ENCODE measurements around the gene UBE2M.

Gene UBE2M

DNA sequence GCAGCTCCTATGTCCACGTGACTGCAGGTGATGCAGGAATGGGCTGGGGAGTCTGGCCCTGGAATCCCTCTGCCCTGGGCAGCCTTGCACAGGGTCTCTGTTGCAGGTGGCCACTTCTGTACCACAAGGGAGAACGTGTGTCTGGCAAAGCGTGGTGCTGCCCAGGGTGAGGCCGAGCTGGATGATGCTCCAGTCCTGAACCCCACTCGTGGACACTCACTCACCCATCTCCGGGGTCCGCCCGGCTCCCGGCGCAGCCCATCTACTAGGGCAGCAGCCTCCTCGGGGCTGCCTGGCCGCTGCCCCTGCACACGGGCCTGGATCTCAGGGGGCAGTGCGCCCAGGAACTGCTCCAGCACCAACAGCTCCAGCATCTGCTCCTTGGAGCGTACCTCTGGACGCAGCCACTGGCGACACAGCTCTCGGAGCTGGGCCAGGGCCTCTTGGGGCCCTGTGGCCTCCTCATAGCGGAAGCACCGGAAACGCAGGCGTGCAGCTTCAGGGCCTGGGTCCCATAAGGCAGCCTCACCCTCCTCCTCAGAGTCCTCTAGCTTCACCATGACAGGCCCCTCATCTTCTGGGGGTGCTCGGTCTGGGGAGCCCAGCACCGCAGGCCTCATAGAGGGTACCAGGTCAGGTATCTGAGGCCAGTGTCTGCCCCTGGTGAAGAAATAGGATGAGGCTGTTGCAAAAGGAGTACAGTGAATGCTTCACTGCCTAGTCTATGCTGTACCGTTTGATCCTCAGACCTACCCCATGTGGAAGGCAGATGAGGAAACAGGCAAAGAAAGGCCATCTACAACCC lies 12.6 kb upstream of the UBE2M start:
- no peak for DNase-seq

DNA sequence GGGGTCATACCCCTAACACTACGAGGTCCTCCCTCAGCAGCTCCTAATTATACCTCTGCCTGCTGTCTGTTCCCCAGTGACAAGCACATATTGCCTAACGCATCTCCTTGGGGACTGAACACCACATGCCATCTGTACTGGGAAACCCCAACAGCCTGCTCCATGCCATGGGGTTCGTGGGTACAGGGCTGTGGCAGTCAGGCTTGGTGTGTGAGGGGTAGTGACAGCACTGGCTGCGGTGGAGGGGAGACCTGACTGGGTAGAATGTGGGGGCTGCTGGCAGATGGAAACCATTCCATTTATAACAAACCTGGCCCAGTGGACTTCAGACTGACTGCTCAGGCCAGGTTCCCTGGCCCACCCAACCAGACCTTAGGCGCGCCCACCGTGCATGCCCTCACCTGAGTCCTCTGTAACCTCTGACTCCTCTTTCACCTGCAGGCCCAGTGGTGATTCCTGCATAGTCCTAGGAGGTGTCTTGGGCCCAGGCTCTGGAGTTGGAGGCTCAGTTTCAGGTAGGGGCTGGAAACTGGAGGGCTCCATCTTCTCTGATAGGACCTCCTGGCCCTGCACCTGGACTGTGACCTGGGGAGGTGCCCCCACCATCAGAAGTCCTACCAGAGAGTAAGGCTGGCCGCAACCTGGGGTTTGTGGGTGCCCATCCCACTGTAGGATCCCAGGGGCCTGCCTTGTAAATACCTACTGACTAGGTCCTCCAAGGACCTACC lies 11.7 kb upstream of the UBE2M start:
- DNase-seq: no peak

DNA sequence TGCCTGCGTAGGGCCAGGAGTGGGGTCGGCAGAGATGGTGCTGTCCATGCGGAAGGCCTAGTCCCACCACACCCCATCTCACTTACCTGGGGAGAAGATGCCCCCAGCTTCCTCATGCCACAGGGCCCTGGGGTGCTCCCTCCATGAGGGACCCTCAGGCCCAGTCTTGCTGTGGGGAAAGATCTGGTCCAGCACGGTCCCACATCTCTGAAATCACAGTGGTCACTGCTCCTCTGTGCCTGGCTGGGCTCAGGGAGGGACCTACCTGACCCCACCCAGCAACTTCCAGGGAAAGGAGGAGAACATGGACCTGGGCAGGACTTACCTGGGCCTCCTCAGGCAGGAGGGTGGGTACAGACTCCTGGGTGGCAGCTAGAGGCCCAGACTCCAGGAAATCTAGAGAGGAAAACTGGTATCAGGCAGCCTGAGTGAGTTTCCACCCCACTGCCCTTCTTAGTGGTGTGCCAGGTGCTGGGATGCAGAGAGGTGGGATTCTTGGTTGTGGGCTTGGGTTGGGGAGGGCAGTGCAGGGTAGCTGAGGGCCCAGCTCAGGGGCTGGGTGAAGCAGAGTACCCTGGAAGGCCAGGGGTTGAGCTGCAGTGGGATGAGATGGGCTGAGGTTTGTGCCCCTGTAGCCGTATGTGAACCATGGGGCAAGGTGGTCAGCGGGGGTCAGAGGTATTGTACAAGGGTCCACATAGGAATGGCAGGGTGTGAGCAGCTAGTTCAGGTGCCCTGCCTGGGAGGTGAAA lies 11.0 kb upstream of the UBE2M start:
- DNase-seq: no peak

DNA sequence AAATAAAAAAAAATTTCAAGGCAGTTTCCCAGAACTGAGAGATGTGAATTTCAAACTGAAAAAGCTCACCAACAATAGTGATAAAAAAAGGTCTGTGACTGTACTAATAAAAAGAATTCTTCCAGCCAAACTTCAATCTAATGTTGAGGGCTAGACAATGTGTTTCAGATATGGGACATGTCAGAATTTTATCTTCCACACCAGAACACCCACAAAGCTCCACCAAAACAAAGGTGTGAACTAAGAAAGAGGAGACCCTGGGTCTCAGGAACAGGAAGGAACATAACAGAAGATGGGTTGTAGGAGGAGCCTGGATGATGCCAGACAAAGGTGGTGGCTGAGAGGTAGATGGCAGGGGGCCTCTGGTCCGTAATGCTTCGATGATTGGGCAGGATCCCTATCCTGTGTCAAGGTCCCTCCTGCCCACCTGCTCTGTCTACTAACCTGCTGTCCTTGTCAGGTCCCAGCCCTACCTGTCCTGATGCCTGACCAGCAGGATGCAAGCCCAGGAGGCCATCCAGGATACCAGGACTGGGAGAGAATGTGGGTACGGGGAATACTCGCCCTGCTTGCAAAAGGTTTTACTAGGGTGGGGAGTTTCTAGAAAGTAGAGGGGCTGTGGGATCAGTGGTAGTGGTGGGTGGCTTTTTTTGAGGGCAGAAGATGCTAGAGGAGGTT lies 10.2 kb upstream of the UBE2M start:
- no peak for DNase-seq

DNA sequence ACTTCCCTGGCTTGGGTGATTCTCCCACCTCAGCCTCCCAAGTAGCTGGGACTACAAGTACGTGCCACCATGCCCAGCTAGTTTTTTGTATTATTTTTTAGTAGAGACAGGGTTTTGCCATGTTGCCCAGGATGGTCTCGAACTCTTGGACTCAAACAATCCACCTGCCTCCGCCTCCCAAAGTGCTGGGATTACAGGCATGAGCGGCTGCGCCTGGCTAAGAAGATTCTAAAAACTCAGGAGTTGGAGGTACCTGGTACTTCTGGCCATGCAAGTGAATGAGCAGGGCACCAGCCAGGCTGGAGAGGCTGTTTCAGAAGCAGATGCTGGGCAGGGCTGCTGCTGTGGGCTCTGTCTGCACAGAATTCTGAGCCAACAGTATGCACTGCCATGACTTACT lies 8.6 kb upstream of the UBE2M start:
- DNase-seq: no peak

DNA sequence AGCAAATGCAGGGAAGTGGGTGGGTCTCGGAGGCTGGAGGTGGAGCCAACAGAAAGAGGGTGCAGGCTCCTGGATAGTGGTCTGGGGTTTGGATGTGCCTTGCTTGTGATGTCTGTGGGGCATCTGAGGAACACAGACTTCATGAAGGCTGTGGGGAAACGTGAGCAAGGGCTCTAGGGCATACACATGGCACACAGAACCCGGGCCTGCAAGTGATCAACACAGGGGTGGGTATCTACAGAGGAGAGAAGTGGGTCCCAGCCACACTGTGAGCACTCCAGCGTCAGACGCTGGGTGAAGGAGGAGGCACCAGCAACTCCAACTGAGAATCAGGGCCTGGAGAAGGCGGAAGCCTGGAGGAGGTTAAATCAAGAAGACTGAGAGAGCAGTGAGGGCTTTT lies 5.4 kb upstream of the UBE2M start:
- DNase-seq: no peak

DNA sequence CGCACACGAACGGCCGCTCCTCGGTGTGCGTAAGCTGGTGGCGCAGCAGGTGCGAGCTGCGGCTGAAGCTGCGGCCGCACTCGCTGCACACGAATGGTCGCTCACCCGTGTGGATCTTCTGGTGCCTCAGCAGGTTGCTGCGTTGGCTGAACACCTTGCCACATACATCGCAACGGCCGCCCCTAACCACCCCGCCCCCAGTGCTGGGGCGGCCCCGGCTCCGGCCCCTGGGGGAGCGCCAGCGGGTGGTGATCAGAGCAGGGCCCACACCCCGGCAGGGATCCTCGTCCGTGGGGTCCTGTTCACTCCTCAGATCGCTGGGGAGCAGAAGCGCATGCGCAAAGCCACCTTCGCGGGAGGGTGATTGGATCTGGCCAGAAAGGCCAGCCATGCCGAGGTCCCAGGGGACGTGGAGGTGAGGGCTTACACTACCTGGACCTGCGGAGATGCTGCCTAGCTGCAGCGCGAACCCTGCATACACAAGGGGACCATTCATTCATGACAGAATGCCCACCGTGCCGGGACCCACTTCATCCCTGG lies 4.7 kb upstream of the UBE2M start:
- DNase-seq: no peak

DNA sequence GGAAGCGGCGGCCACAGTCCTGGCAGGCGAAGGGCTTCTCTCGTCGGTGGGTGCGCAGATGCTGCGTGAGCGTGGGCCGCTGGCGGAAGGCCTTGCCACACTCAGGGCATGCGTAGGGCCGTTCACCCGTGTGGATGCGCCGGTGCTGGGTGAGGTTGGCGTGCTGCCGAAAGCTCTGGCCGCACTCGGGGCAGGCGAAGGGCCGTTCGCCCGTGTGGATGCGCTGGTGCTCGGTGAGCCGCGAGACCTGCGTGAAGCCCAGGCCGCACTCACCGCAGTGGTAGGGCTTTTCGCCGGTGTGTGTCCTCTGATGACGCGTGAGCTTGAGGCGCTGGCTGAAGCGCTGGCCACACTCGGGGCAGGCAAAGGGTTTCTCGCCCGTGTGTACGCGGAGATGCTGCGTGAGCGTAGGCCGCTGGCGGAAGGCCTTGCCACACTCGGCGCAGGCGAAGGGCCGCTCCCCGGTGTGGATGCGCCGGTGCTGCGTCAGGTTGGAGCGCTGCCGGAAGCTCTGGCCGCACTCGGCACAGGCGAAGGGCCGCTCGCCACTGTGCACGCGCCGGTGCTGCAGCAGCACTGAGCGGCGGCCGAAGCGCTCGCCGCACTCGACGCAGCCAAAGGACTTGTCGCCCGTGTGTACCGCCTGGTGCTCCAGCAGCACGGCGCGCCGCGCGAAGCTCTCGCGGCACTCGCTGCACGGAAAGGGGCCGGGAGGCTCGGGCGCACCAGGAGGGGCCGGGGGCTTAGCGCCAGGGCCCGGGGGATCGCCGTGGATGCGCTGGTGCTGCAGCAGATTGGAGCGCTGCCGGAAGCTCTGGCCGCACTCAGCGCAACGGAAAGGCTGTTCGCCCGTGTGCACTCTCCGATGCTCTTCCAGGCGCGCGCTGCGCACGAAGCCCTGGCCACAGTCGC lies 4.0 kb upstream of the UBE2M start:
- DNase-seq: no peak

DNA sequence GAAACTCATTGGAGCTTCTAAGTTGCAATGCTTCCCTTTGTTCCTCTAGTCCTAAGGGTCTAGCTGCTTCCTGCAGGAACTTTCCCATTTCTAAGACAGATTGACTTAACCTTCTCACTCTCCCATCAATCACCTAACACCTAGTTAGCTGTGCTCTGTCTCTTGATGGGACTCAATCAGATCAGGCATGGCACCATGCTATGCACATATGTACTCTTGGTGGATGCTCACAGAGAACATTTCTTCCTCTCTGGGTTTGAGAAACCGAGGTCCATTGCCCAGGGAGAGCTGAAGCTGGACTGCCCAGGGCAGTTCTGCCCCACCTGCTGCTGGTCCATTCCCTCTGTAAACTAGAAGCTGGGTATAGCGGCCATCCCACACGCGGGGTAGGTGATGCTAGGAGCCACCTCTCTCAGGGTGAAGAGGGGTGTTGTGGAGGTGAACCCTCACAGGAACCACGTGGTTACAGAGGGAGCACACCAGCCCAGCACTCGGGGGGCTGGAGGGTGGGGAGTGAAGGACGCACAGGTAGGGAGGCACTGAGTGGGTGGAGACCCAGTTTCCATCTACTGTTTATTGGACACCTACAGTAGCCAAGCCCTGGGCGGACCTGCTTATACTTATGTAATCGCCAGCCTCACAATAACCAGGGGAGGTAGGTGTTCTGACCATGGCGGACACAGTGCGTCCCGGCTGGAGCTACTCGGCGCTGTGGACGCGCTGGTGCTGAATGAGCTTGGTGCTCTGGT lies 3.1 kb upstream of the UBE2M start:
- DNase-seq: no peak

DNA sequence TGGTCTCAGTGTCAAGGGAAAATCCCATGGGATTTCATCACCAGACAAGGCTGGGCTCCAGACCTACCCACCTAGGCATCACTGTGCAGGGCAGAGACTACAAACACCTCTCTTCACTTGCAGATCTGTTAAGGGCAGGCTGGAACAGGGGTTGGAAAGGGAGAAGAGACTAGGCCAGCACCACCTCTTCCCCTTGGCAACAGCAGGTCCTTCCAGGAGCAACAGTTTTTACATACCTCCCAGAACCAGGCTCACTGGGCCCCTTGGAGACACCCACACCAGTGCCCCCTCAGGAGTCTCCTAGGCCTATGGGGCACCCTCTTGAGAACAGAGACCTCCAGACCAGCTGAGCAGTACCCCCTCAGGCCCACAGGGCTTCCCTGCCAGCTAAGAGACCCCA lies 2.5 kb upstream of the UBE2M start:
- no peak for DNase-seq

DNA sequence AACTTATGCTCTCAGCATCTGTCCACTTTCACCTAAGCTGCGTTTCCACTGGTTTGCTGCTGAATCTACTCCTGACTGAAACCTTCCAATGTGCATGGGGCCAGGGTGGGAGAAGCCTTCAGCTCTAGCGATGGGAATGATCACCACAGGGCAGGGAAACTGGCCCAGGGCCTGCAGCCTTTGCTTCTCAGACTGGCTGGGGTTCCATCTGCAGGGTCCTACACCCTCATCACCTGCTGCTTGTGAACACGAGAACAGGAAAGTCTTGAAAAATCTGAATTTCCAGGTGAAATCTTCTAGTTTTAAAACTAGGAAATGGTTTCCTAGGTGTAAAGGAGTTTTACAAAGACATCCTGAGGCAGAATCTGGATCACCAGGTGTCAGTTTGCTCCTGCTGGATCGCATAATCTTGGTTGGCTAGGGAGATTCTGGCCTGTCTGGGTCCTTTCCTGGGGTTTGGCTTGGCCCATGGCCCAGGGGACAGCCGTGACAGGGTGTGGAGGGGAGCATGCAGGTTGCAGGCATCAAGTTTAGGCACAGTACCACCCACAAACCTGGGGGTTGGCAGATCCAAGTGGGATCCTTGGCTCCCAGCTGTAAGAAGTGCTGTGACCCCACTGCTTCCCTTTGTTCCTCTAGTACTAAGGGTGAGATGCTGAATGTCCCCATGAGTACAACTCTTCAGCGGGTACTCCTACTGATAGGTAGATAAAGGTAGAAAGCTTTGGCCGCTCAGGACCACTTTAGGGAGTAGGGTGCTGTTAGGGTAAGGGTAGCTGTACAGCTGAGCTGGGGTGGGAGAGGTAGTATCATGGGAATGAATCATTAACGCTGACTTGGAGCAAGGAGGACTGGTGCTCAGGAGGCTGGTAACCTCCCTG lies 1.8 kb upstream of the UBE2M start:
- no peak for DNase-seq

DNA sequence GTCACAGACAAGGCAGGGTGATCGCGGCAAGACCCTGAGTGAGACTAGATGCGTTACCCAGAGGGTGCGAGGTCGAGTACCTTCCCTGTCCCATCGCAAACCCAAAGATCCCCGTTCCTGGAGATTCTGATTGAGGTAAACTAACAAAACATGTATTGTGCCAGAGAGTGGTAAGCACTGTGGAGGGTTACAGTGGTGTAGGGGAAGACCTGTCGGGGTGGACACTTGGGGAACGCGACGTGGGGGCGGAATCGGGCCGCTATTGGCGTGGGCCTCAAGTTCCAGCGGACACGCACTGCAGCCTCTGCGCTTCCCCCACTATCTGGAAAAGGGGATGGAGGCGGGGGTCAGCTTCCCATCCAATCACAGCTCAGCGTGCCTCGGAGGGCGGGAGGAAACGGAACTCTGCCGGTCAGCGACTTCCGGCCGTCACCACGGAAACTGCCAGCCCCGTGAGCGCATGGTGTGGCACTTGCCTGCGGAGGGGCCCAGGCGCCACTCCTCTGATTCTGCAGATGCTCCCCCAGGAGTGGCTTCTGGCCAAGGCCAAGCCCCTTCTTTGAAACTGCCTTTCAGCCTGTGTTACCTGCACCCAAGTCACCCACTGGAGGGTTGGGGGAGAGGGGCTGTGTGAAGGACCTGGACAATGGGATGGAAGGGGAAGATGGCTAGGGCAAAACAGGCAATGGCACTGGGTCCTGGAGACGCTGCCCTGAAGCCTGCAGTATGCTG lies 1.0 kb upstream of the UBE2M start:
- DNase-seq: no peak

DNA sequence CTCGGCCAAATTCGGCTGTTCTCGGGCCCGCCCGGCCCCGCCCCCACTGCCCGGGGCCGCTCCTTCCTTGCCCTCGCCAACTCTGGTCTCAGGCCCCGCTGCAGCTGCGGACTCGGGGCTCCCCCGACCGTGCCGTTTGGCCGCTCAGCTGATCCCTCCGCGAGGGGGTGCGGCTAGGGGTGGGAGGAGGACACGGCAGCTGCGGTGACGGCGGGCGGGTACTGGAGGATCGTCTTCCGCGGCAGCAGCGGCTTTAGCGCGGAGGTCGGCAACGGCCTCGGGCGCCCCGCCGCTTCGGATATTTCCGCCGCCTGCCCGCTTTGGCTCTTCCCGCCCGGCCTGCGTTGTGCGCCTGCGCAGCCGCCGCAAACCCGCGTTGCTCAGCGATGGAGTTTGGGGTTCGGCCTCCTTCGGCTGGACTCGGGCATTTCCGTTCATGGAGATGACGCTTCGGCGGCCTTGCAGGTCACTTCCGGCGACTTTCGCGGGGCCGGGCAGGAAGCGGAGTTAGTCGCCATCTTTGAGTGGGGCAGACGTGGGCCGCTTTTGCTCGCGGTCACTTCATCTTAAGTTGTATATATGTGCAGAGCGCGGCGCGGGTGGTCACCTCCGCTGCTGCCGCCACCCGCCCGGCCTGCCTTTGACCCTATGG lies 338 bp upstream of the UBE2M start:
- no peak for DNase-seq

DNA sequence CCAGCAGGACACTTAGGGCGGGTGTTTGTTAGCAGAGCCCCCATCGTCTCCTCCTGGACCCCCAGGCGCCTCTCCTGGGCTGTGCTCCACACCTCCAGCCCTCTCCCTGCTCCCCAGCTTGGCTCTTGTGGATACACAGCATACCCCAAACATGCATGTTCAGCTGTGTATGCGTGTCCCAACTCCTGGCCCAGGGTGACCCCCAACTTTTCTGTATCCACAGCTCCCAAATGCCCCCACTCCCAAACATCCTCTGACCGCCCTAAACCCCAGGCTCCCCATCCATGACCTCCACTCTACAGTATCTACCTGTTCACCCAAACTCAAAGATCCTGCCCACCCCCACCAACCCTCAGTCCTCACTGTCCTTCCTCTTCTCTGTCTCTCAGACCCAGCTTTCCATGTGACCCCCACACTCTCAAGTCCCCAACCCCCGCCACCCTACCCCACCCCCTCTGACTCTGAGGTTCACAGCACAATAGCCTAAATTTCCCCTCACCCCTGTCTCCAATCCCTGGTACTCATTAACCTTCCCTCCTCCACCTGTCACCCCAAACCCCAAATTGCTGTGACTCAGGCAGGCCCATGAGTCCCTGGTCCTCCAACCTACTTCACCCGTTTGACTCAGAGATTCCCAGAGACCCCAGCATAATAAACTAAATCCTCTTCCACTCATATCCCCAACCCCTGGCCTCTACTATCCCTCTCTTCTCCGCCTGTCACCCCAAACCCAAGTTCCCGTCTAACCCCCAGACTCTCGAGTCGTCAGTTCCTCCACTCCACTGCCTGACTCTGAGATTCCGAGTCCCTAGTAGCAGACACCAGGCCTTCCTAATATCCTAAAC lies 968 bp downstream of the UBE2M start:
- DNase-seq: no peak

DNA sequence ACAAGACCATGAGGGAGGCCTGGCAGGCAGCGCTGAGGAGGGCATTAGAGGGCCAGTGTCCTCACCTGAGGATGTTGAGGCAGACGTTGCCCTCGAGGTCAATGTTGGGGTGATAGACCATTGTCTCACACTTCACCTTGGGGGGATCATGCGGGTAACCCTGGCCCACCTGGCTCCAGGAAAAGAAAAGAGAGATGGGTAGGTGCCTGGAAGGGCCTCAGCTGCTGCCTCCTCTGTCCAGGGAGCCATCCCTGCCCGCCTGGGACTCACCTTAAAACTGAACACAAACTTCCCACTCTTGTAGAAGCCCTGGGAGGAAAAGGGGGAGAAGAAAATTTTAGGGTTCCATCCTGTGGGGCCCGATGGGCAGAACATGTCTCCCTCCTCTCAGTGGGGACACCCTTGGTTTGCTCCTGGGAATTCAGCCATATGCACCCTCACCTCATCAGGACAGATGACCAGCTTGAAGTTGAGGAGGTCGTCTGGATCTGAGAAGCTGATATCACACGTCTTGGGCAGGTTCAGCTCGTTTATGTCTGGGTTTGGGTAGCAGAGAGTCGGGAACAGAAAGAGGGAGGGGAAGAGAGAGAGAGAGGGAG lies 1.7 kb downstream of the UBE2M start:
- no peak for DNase-seq

DNA sequence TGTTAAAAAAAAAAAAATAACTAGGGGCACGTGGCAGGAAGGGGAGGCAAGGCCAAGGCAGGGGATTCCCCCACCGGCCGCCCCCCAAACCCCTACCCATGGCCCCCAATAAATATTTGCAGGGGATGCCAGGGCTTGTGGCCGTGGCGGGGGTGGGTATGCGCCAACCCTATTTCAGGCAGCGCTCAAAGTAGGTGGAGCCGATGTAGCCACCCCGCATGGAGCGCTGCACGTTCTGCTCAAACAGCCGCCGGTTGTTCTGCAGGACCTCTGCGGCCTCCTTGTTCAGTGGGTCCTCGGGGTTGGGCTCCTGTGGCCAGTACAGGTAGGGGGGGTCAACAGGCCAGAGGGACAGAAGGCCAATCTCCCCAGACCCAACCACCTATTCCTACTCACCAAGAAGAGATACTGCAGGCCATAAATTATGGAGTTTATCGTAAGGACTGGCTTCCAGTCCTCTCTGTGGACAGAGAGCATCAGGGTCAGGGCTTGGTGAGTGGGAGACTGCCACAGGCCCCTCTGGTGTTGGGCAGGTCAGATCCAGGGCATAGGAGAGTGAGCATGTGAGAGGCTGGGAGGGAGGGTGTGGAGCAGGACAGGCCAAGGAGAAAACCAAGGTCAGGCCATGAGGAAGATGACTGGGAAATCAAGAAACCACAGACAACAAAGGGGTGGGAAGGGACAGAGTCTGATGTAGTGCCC lies 2.3 kb downstream of the UBE2M start:
- no peak for DNase-seq
